Hematopoietic multipotent progenitor cell (in vitro differentiated cells): Measurements from ENCODE around the gene FAM20C. TPM values are rescaled to one million over a fixed set of nuclear protein-coding genes. Genes with fewer than 3 reads are reported as not detected.
"Not testable (repeated sequence)": the region's sequence is repeated elsewhere in the genome, so short reads cannot be mapped to it uniquely, and the experiment has no call there.

Experiments used
- DNase-seq, 3 donors: peaks; one replicate each; pipeline ENCODE4 v3.0.0-alpha.2; 2011 to 2015; ENCODE audit warnings: low read depth in 2 of 3, low spot score in 2 of 3
- total RNA-seq: library from RNA; depleted of rRNA; stranded (reverse); fragments of >200 nt; gene quantifications from one replicate; pipeline ENCODE4 v1.2.3, GENCODE V29; 2012

FAM20C gene
- total RNA-seq, 1 donor: 2.7 TPM

GRCh38 chr7:237385-237784 is 45.0 kb downstream of the FAM20C start:
- DNase-seq: no peak

GRCh38 chr7:240146-240676 is 47.8 kb downstream of the FAM20C start:
- no peak for DNase-seq

- peak in 2 of 3 donors; percentile 47 to 69 for DNase-seq
Measured at GRCh38 chr7:240887-241421, 48.6 kb downstream of the FAM20C start.

- DNase-seq: no peak
Measured at GRCh38 chr7:241513-241912, 49.1 kb downstream of the FAM20C start.

- not testable (repeated sequence) for DNase-seq
Measured at GRCh38 chr7:242826-243579, 50.6 kb downstream of the FAM20C start.

- DNase-seq: not testable (repeated sequence)
Measured at GRCh38 chr7:243580-243978, 51.2 kb downstream of the FAM20C start.

GRCh38 chr7:244974-245373 is 52.6 kb downstream of the FAM20C start:
- DNase-seq: no peak

- DNase-seq: no peak
Measured at GRCh38 chr7:245574-246295, 53.4 kb downstream of the FAM20C start.

GRCh38 chr7:246451-246850 is 54.1 kb downstream of the FAM20C start:
- DNase-seq: no peak

- no peak for DNase-seq
Measured at GRCh38 chr7:247181-247580, 54.8 kb downstream of the FAM20C start.

GRCh38 chr7:247636-248035 is 55.3 kb downstream of the FAM20C start:
- no peak for DNase-seq

- no peak for DNase-seq
Measured at GRCh38 chr7:248732-249435, 56.5 kb downstream of the FAM20C start.

- DNase-seq: no peak
Measured at GRCh38 chr7:249989-250388, 57.6 kb downstream of the FAM20C start.

- DNase-seq: no peak
Measured at GRCh38 chr7:250523-250922, 58.2 kb downstream of the FAM20C start.

GRCh38 chr7:251005-251404 is 58.6 kb downstream of the FAM20C start:
- no peak for DNase-seq

- no peak for DNase-seq
Measured at GRCh38 chr7:251446-252175, 59.2 kb downstream of the FAM20C start.

- no peak for DNase-seq
Measured at GRCh38 chr7:252216-252965, 60.0 kb downstream of the FAM20C start.

GRCh38 chr7:252981-253380 is 60.6 kb downstream of the FAM20C start:
- no peak for DNase-seq

- no peak for DNase-seq
Measured at GRCh38 chr7:253581-254336, 61.4 kb downstream of the FAM20C start.
